Large intestine (tissue), 3 donors: Measurements from ENCODE around the gene BPTF. TPM values are rescaled to one million over a fixed set of nuclear protein-coding genes. Genes with fewer than 3 reads are reported as not detected.
"Not testable (repeated sequence)": the region's sequence is repeated elsewhere in the genome, so short reads cannot be mapped to it uniquely, and the experiment has no call there.

Experiments
- DNase-seq, 2 donors: peaks; one replicate each; pipeline versions ENCODE4 v3.0.0 to v3.0.0-alpha.2; 2013
- H3K27ac ChIP-seq: one replicate; pipeline ENCODE4 v1.5.1; 2013; ENCODE audit warnings: low read length
- H3K27me3 ChIP-seq: 2 replicates; pipeline ENCODE4 v1.6.1; 2013; ENCODE audit warnings: low read length; ENCODE audit not compliant: control insufficient read depth, insufficient read depth
- H3K36me3 ChIP-seq: 2 replicates; pipeline ENCODE4 v1.6.1; 2013; ENCODE audit warnings: low read length; ENCODE audit not compliant: control insufficient read depth, insufficient read depth
- H3K4me1 ChIP-seq: one replicate; pipeline ENCODE4 v1.6.1; 2013; ENCODE audit warnings: low read length; ENCODE audit not compliant: control insufficient read depth, insufficient read depth
- H3K4me3 ChIP-seq: one replicate; pipeline ENCODE4 v1.5.1; 2013; ENCODE audit warnings: low read length
- H3K9me3 ChIP-seq: one replicate; pipeline ENCODE4 v1.6.1; 2013; ENCODE audit warnings: mild to moderate bottlenecking, low read depth, low read length, moderate library complexity; ENCODE audit not compliant: control insufficient read depth
- WGBS: methylation state at CpG from one replicate; pipeline ENCODE4 v1.1.5; 2013; ENCODE audit warnings: low lambda C conversion rate; ENCODE audit not compliant: insufficient coverage; 5-methylcytosine and 5-hydroxymethylcytosine counted together
- polyA plus RNA-seq: library from polyadenylated mRNA; unstranded; fragments of 120-200 nt; gene quantifications from one replicate; pipeline ENCODE4 v1.2.1, GENCODE V29; 2013

BPTF gene
- polyA plus RNA-seq, 1 donor: 62.2 TPM

- Histone ChIP-seq H3K27ac (no peak overlapping the region), H3K4me3 (no peak overlapping the region), H3K4me1 (no peaks in the 10 kb centered on the region), H3K9me3 (no peaks in the 10 kb centered on the region), H3K27me3 (no peaks in the 10 kb centered on the region), H3K36me3 (peaks cover 27% of the 10 kb centered on the region)
- DNase-seq: no peak
- 43% methylated on average over 1 of the region's 1 CpG for WGBS
Measured at GRCh38 chr17:67884741-67885140, 59.4 kb downstream of the BPTF start.

- no CpG with 5 or more reads among the region's 6 CpGs for WGBS
- Histone ChIP-seq H3K4me1 (no peaks in the 10 kb centered on the region), H3K27me3 (no peaks in the 10 kb centered on the region), H3K27ac (no peak overlapping the region), H3K36me3 (peaks cover 44% of the 10 kb centered on the region), H3K9me3 (no peaks in the 10 kb centered on the region), H3K4me3 (no peak overlapping the region)
- DNase-seq: peak in 1 of 2 donors; percentile 8
Measured at GRCh38 chr17:67891481-67892119, 66.3 kb downstream of the BPTF start.

GRCh38 chr17:67902511-67903231, 77.4 kb downstream of the BPTF start:
- peaks cover 64% of the 10 kb centered on the region for H3K36me3 ChIP-seq
- H3K9me3 ChIP-seq: no peaks in the 10 kb centered on the region
- H3K27me3 ChIP-seq: no peaks in the 10 kb centered on the region
- no peak overlapping the region for H3K27ac ChIP-seq
- no peak overlapping the region for H3K4me3 ChIP-seq
- 87% methylated on average over 3 of the region's 12 CpGs for WGBS
- DNase-seq: no peak
- no peaks in the 10 kb centered on the region for H3K4me1 ChIP-seq

- not testable (repeated sequence) for H3K27ac ChIP-seq, H3K9me3 ChIP-seq, H3K27me3 ChIP-seq, H3K4me3 ChIP-seq, H3K4me1 ChIP-seq, DNase-seq
- H3K36me3 ChIP-seq: peaks cover 52% of the 10 kb centered on the region
- 100% methylated on average over 1 of the region's 2 CpGs for WGBS
Measured at GRCh38 chr17:67905298-67905697, 80.0 kb downstream of the BPTF start.

GRCh38 chr17:67910117-67910803, 85.0 kb downstream of the BPTF start:
- not testable (repeated sequence) for H3K4me1 ChIP-seq, H3K4me3 ChIP-seq, H3K9me3 ChIP-seq, DNase-seq, H3K27ac ChIP-seq, H3K27me3 ChIP-seq
- peaks cover 55% of the 10 kb centered on the region for H3K36me3 ChIP-seq
- WGBS: 92% methylated on average over 2 of the region's 7 CpGs

GRCh38 chr17:67911059-67911782, 85.9 kb downstream of the BPTF start:
- peaks cover 52% of the 10 kb centered on the region for H3K36me3 ChIP-seq
- no peaks in the 10 kb centered on the region for H3K4me1 ChIP-seq
- H3K4me3 ChIP-seq: no peak overlapping the region
- no peak overlapping the region for H3K27ac ChIP-seq
- no peak for DNase-seq
- H3K9me3 ChIP-seq: no peaks in the 10 kb centered on the region
- no peaks in the 10 kb centered on the region for H3K27me3 ChIP-seq
- WGBS: 91% methylated on average over 3 of the region's 10 CpGs

GRCh38 chr17:67912088-67912487, 86.8 kb downstream of the BPTF start:
- no peak overlapping the region for H3K4me3 ChIP-seq
- H3K27ac ChIP-seq: no peak overlapping the region
- H3K27me3 ChIP-seq: no peaks in the 10 kb centered on the region
- DNase-seq: no peak
- peaks cover 49% of the 10 kb centered on the region for H3K36me3 ChIP-seq
- no peaks in the 10 kb centered on the region for H3K9me3 ChIP-seq
- no CpG with 5 or more reads among the region's 4 CpGs for WGBS
- no peaks in the 10 kb centered on the region for H3K4me1 ChIP-seq

GRCh38 chr17:67912656-67913055, 87.4 kb downstream of the BPTF start:
- WGBS: 80% methylated on average over 1 of the region's 7 CpGs
- Histone ChIP-seq H3K4me3 (no peak overlapping the region), H3K4me1 (no peaks in the 10 kb centered on the region), H3K9me3 (no peaks in the 10 kb centered on the region), H3K27me3 (no peaks in the 10 kb centered on the region), H3K36me3 (peaks cover 49% of the 10 kb centered on the region), H3K27ac (no peak overlapping the region)
- DNase-seq: no peak

- Histone ChIP-seq H3K4me1 (no peaks in the 10 kb centered on the region), H3K27me3 (no peaks in the 10 kb centered on the region), H3K4me3 (no peak overlapping the region), H3K27ac (no peak overlapping the region), H3K36me3 (peaks cover 58% of the 10 kb centered on the region), H3K9me3 (no peaks in the 10 kb centered on the region)
- DNase-seq: no peak
- WGBS: no CpG with 5 or more reads among the region's 4 CpGs
Measured at GRCh38 chr17:67920212-67920611, 94.9 kb downstream of the BPTF start.

GRCh38 chr17:67922503-67922902, 97.2 kb downstream of the BPTF start:
- H3K9me3 ChIP-seq: no peaks in the 10 kb centered on the region
- no peaks in the 10 kb centered on the region for H3K27me3 ChIP-seq
- DNase-seq: no peak
- peaks cover 67% of the 10 kb centered on the region for H3K36me3 ChIP-seq
- H3K4me1 ChIP-seq: no peaks in the 10 kb centered on the region
- no peak overlapping the region for H3K4me3 ChIP-seq
- H3K27ac ChIP-seq: no peak overlapping the region
- WGBS: no CpG with 5 or more reads among the region's 5 CpGs
